HUES48 (cell line): Measurements from ENCODE around the gene DCAKD.
A peak's percentile ranks its signal among the peaks of the same experiment; 100 is the strongest.

ENCODE experiments used
- H3K27ac ChIP-seq: one replicate; pipeline ENCODE4 v1.7.0; 2013; ENCODE audit warnings: low read depth, low read length, inconsistent platforms
- H3K27me3 ChIP-seq: 2 replicates; pipeline ENCODE4 v1.6.1; 2013; ENCODE audit warnings: mild to moderate bottlenecking, low read length; ENCODE audit not compliant: control insufficient read depth, insufficient read depth
- H3K36me3 ChIP-seq: 2 replicates; pipeline ENCODE4 v1.6.1; 2013; ENCODE audit warnings: low read length; ENCODE audit not compliant: control insufficient read depth, insufficient read depth
- H3K4me1 ChIP-seq: 2 replicates; pipeline ENCODE4 v1.6.1; 2013; ENCODE audit warnings: mild to moderate bottlenecking, low read length; ENCODE audit not compliant: control insufficient read depth, insufficient read depth
- H3K4me3 ChIP-seq: 2 replicates; pipeline ENCODE4 v1.5.1; 2013; ENCODE audit warnings: mild to moderate bottlenecking, low read depth, low read length
- H3K9ac ChIP-seq: 2 replicates; pipeline ENCODE4 v1.6.1; 2013; ENCODE audit warnings: mild to moderate bottlenecking, low read depth, low read length, moderate library complexity
- H3K9me3 ChIP-seq: 2 replicates; pipeline ENCODE4 v1.6.1; 2013; ENCODE audit warnings: low read length; ENCODE audit not compliant: control insufficient read depth, insufficient read depth

DCAKD gene

GRCh38 chr17:44998646-44999045, 52.8 kb downstream of the DCAKD start:
- H3K4me3 ChIP-seq, result no peak overlapping the region
- H3K9ac ChIP-seq, result no peak overlapping the region
- peaks cover 7% of the 10 kb centered on the region; the same call in 1 of the 2 replicates for H3K27me3 ChIP-seq
- H3K36me3 ChIP-seq, result no peaks in the 10 kb centered on the region
- H3K27ac ChIP-seq, result no peak overlapping the region
- H3K4me1 ChIP-seq, result peaks cover 7% of the 10 kb centered on the region
- no peaks in the 10 kb centered on the region for H3K9me3 ChIP-seq

- Histone ChIP-seq H3K9me3 (no peaks in the 10 kb centered on the region), H3K36me3 (no peaks in the 10 kb centered on the region), H3K4me1 (no peaks in the 10 kb centered on the region), H3K27ac (no peak overlapping the region), H3K9ac (no peak overlapping the region), H3K4me3 (no peak overlapping the region), H3K27me3 (peaks cover 4% of the 10 kb centered on the region; the same call in 1 of the 2 replicates)
Observed at GRCh38 chr17:44997733-44998520, 53.5 kb downstream of the DCAKD start.

DNA sequence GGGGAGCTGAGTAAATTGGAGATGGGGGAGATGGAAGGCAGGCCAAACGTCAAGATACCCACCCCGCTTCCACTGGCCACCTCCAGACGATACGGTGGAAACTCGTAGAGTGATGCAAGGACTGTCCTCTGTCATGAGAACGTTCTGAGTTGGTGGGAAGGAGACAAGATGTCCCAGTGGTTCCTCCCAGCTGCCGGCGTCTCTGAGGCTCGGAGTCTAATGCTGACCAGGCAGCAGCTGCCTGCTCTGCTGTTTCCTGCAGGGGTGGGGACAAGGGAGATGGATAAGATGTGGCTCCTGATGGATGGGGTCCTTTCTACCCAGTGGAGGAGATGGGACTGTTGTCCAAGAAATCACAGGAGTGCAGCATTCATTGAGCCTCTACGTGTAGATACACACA, 55.1 kb downstream of the DCAKD start:
- no peak overlapping the region for H3K27ac ChIP-seq
- no peaks in the 10 kb centered on the region for H3K9me3 ChIP-seq
- H3K36me3 ChIP-seq, result no peaks in the 10 kb centered on the region
- H3K4me3 ChIP-seq, result no peak overlapping the region
- H3K4me1 ChIP-seq, result no peaks in the 10 kb centered on the region
- H3K9ac ChIP-seq, result no peak overlapping the region
- H3K27me3 ChIP-seq, result 0 out of 2 replicates have a peak, but pooled peaks cover 2% of the 10 kb centered on the region

DNA sequence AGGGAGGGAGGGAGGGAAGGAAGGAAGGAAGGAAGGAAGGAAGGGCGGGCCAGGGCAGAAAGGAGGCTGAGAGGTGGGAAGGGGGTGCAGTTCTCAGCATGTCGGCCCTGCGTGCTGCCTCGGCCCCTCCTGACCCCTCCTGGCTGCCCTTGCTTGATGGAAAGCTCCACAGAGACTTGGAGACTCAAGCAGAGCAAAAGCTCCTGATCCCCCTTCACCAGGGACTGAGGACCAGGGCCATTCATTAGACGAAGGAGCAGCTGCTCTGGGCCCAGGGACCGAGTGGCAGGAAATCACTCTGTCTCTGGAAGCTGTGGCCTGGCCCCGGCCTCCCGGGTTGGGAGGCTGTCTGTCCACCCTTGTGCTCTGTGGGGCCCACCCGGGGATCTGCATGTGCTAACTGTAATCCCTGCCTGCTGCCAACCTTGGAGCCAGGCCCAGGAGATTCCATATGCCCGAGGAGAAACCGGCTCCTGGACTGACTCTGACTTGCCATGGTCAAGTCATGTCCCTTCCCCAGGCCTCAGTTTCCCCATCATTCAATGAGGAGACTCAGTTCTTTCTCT, 55.9 kb downstream of the DCAKD start:
- H3K9ac ChIP-seq, result no peak overlapping the region
- H3K27ac ChIP-seq, result no peak overlapping the region
- no peaks in the 10 kb centered on the region for H3K9me3 ChIP-seq
- H3K36me3 ChIP-seq, result no peaks in the 10 kb centered on the region
- no peaks in the 10 kb centered on the region for H3K4me1 ChIP-seq
- H3K27me3 ChIP-seq, result 0 out of 2 replicates have a peak, but pooled peaks cover 2% of the 10 kb centered on the region
- H3K4me3 ChIP-seq, result no peak overlapping the region

DNA sequence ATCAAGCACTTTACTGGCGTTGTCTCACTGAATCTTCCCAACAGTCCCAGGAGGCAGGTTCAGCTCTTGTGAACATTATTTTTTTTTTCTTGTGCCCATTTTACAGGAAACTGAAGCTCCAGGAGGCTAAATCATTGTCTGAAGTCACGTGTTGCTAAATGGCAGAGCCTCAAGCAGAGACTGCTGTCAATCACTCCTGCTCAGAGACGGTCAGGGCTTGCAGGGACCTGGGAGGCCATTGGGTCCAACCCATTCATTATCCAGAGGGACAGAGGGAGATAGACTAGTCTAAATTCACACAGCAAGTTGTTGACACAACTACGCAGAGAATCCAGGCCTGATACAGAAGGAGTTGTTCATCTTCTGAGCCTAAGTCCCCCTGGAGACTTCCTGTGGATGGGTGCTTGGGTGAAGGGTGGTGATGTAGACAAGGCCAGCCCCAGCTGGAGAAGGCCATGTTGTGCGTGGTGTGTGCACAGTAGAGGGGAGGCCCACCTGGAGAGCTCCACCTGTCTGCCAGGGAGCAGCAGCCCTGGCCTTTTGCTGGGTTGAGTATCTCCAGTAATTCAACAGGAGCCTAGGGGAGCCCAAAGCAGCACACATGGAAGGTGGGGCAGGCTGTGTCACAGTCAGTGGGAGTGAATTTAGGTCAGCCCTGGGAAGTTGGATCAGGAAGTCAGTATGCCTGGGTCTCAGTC, 59.0 kb downstream of the DCAKD start:
- Histone ChIP-seq H3K9ac (no peak overlapping the region), H3K36me3 (no peaks in the 10 kb centered on the region), H3K4me3 (no peak overlapping the region), H3K27ac (no peak overlapping the region), H3K27me3 (0 out of 2 replicates have a peak, but pooled peaks cover 2% of the 10 kb centered on the region), H3K9me3 (no peaks in the 10 kb centered on the region), H3K4me1 (peaks cover 4% of the 10 kb centered on the region; the same call in 1 of the 2 replicates)

DNA sequence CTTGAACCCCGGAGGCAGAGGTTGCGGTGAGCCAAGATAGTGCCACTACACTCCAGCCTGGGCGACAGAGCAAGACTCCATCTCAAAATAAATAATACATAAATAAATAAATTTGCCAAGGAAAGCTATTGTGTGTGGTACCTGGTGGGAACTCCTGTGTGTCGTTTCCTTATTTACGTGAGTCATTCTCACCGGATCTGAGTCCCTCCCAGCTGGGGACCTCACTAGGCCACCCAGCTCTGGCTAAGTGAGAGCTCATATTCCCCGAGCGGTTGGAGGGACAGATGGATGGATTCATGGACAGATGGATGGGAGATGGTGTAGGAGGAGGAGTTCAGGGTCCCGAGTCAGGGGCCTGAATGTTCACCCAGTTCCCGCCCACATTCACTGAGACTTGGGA, 60.4 kb downstream of the DCAKD start:
- peaks cover 8% of the 10 kb centered on the region for H3K27me3 ChIP-seq
- H3K36me3 ChIP-seq, result no peaks in the 10 kb centered on the region
- H3K4me1 ChIP-seq, result peaks cover 8% of the 10 kb centered on the region; the same call in 1 of the 2 replicates
- H3K9me3 ChIP-seq, result no peaks in the 10 kb centered on the region
- H3K27ac ChIP-seq, result no peak overlapping the region
- no peak overlapping the region for H3K4me3 ChIP-seq
- no peak overlapping the region for H3K9ac ChIP-seq

DNA sequence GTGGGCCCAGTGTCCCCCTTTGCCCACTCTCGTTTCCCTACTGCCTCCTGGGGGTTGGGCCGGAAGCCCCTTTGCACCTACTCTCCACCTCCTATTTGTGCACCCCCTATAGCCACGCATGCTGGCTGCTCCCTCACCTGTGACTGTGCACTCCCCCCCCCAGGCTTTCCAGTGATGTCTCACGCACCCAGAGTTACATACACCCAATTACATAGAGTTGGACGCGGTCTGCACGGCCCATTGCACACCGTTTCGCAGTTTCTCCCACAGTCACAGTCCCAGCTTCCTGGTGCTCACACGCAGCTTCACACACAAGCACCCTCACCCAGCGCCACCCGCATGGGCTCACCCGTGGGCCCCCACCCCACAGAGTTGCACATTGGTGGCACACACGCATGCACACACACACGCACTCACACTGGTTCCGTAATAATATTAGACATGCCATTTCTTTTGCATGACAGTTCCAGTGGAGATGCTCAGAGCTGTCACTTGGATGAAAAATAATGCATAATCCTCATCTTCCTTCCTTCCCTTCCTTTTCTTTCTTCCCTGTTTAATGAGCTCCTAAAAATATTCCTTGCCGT, 61.8 kb downstream of the DCAKD start:
- Histone ChIP-seq H3K9ac (no peak overlapping the region), H3K4me3 (no peak overlapping the region), H3K36me3 (no peaks in the 10 kb centered on the region), H3K4me1 (peaks cover 8% of the 10 kb centered on the region; the same call in 1 of the 2 replicates), H3K9me3 (no peaks in the 10 kb centered on the region), H3K27ac (no peak overlapping the region), H3K27me3 (peaks cover 8% of the 10 kb centered on the region)

DNA sequence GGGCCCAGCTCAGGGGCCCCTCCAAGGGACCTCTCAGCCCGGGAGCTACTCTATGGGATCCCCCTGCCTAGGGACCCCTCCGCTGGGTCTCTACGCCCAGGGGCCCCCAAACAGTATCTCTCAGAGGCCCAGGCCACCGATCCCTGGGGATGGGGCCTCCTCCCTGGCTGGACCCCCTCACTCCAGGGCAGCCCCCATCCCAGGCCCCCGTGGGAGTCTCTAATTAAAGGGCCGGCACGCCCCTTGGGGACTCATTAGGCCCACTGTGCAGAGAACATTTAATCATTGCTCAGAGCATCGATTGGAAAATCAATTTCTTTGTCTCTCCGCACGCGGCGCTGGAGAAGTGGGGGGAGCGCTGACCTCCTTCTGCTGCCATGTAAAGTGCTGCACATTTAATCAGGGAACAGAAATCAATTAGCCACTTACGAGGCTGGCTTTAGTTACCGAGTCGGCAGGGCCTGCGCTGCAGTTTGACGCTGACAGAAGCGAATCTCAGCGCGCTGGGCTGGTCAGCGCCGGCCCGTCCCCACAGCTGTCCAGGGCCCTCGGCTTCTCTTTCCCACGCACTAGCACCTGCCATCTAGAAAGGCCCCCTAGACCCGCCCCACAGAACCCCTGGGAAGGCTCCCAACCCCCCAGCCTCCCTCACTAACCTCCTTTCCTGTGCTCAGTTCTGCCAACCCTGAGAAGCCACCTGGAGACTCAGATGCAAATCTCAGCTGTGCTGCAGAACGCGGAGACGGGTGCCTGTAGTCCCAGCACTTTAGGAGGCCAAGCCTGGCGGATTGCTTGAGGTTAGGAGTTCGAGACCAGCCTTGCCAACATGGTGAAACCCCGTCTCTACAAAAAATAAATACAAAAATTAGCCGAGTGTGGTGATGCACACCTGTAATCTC, 63.1 kb downstream of the DCAKD start:
- peaks cover 8% of the 10 kb centered on the region for H3K27me3 ChIP-seq
- H3K4me1 ChIP-seq, result peaks cover 8% of the 10 kb centered on the region; the same call in 1 of the 2 replicates
- H3K9ac ChIP-seq, result no peak overlapping the region
- H3K9me3 ChIP-seq, result no peaks in the 10 kb centered on the region
- H3K36me3 ChIP-seq, result no peaks in the 10 kb centered on the region
- H3K4me3 ChIP-seq, result 0 out of 2 replicates have a peak overlapping the region, but pooled peaks have one; percentile 42
- peak overlapping the region; percentile 62 for H3K27ac ChIP-seq

DNA sequence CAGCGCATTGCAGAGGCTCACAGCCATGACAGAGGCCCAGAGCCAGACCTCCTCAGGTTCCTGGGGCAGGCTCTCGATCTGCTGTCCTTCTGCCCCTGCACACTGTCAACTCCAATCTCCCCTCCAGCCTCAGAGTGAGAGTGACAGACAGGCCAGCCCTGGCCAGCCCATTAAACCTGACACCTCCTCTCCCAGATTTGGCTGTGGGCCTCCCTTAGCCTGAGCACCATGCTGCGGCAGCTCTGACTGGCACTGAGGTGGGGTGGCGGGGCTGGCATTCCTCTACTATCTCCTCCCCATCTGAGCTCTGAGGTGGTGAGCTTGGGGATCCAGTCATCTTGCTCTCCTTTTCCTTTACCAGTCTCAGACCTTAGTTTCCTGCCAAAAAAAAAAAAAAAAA, 67.9 kb downstream of the DCAKD start:
- Histone ChIP-seq H3K27ac (no peak overlapping the region), H3K27me3 (peaks cover 8% of the 10 kb centered on the region), H3K9ac (no peak overlapping the region), H3K4me3 (no peak overlapping the region), H3K4me1 (peaks cover 8% of the 10 kb centered on the region; the same call in 1 of the 2 replicates), H3K9me3 (no peaks in the 10 kb centered on the region), H3K36me3 (no peaks in the 10 kb centered on the region)

- Histone ChIP-seq H3K36me3 (no peaks in the 10 kb centered on the region), H3K9ac (no peak overlapping the region), H3K4me1 (peaks cover 7% of the 10 kb centered on the region), H3K9me3 (no peaks in the 10 kb centered on the region), H3K27me3 (peaks cover 8% of the 10 kb centered on the region), H3K4me3 (no peak overlapping the region), H3K27ac (no peak overlapping the region)
Observed at GRCh38 chr17:44982113-44982702, 69.2 kb downstream of the DCAKD start.
